GM10266 (cell line): Measurements from ENCODE around the gene GMNN.

Experiments
- DNase-seq: peaks from one replicate; pipeline ENCODE4 v3.0.0; 2012; ENCODE audit errors: extremely low spot score
- CTCF ChIP-seq: IDR thresholded peaks from 2 replicates; pipeline ENCODE4 v1.5.1; 2012; ENCODE audit warnings: mild to moderate bottlenecking, low read depth; ENCODE audit not compliant: control insufficient read depth, insufficient read depth; ENCODE audit errors: missing control alignments

GMNN gene

GRCh38 chr6:24799541-24799915 lies 24.8 kb downstream of the GMNN start:
- TF ChIP-seq CTCF = no peak
- DNase-seq = no peak

GRCh38 chr6:24802271-24803059 lies 27.7 kb downstream of the GMNN start:
- no peak for DNase-seq
- TF ChIP-seq CTCF = no peak

GRCh38 chr6:24807584-24807983 lies 32.8 kb downstream of the GMNN start:
- no peak for TF ChIP-seq CTCF
- DNase-seq = no peak

- TF ChIP-seq CTCF = no peak
- no peak for DNase-seq
These were observed 35.0 kb downstream of the GMNN start for GRCh38 chr6:24809728-24810127.

- no peak for TF ChIP-seq CTCF
- DNase-seq = no peak
These were observed 43.6 kb downstream of the GMNN start for GRCh38 chr6:24818346-24818745.

GRCh38 chr6:24821860-24822444 lies 47.2 kb downstream of the GMNN start:
- no peak for TF ChIP-seq CTCF
- no peak for DNase-seq

- DNase-seq = no peak
- no peak for TF ChIP-seq CTCF
These were observed 48.0 kb downstream of the GMNN start for GRCh38 chr6:24822696-24823095.
